Measurements from ENCODE around the gene TRIM67.
"Not testable (repeated sequence)": the region's sequence is repeated elsewhere in the genome, so short reads cannot be mapped to it uniquely, and the experiment has no call there.

The TRIM67 gene

GRCh38 chr1:231203259-231204057 is 41.6 kb downstream of the TRIM67 start:
- DNase-seq (ENCODE audit: low read depth) = no peak

GRCh38 chr1:231206856-231207255 is 45.0 kb downstream of the TRIM67 start:
- no peak for DNase-seq (ENCODE audit: low read depth)

- DNase-seq (ENCODE audit: low read depth) = no peak
Measured at GRCh38 chr1:231207437-231207836, 45.6 kb downstream of the TRIM67 start.

- DNase-seq (ENCODE audit: low read depth) = no peak
Measured at GRCh38 chr1:231208980-231209379, 47.1 kb downstream of the TRIM67 start.

GRCh38 chr1:231209531-231209930 is 47.7 kb downstream of the TRIM67 start:
- DNase-seq (ENCODE audit: low read depth) = no peak

- DNase-seq (ENCODE audit: low read depth) = no peak
Measured at GRCh38 chr1:231210126-231210525, 48.3 kb downstream of the TRIM67 start.

- DNase-seq (ENCODE audit: low read depth) = peak; percentile 29
Measured at GRCh38 chr1:231211005-231211857, 49.4 kb downstream of the TRIM67 start.

- DNase-seq (ENCODE audit: low read depth) = not testable (repeated sequence)
Measured at GRCh38 chr1:231212301-231212700, 50.4 kb downstream of the TRIM67 start.

- no peak for DNase-seq (ENCODE audit: low read depth)
Measured at GRCh38 chr1:231213831-231214573, 52.1 kb downstream of the TRIM67 start.

GRCh38 chr1:231214918-231215680 is 53.2 kb downstream of the TRIM67 start:
- DNase-seq (ENCODE audit: low read depth) = no peak

- DNase-seq (ENCODE audit: low read depth) = no peak
Measured at GRCh38 chr1:231215681-231216385, 54.0 kb downstream of the TRIM67 start.

- DNase-seq (ENCODE audit: low read depth) = no peak
Measured at GRCh38 chr1:231216498-231216897, 54.6 kb downstream of the TRIM67 start.

GRCh38 chr1:231217056-231217455 is 55.2 kb downstream of the TRIM67 start:
- no peak for DNase-seq (ENCODE audit: low read depth)

GRCh38 chr1:231218078-231218477 is 56.2 kb downstream of the TRIM67 start:
- no peak for DNase-seq (ENCODE audit: low read depth)

- no peak for DNase-seq (ENCODE audit: low read depth)
Measured at GRCh38 chr1:231219422-231220401, 57.9 kb downstream of the TRIM67 start.

- no peak for DNase-seq (ENCODE audit: low read depth)
Measured at GRCh38 chr1:231220801-231221200, 58.9 kb downstream of the TRIM67 start.

GRCh38 chr1:231226156-231226555 is 64.3 kb downstream of the TRIM67 start:
- no peak for DNase-seq (ENCODE audit: low read depth)

- no peak for DNase-seq (ENCODE audit: low read depth)
Measured at GRCh38 chr1:231231511-231231910, 69.7 kb downstream of the TRIM67 start.

GRCh38 chr1:231232870-231233734 is 71.2 kb downstream of the TRIM67 start:
- DNase-seq (ENCODE audit: low read depth) = no peak
